GM19328 (cell line): ENCODE results near the gene CDC42EP1.
"Not testable (repeated sequence)": the region's sequence is repeated elsewhere in the genome, so short reads cannot be mapped to it uniquely, and the experiment has no call there.

Experiments used
- ATAC-seq: cut with Tn5 transposase; IDR thresholded peaks from one replicate; pipeline ENCODE4 v1.9.1; 2021; ENCODE audit warnings: mild to moderate bottlenecking, moderate library complexity; ENCODE audit not compliant: unreplicated experiment

CDC42EP1 gene

DNA sequence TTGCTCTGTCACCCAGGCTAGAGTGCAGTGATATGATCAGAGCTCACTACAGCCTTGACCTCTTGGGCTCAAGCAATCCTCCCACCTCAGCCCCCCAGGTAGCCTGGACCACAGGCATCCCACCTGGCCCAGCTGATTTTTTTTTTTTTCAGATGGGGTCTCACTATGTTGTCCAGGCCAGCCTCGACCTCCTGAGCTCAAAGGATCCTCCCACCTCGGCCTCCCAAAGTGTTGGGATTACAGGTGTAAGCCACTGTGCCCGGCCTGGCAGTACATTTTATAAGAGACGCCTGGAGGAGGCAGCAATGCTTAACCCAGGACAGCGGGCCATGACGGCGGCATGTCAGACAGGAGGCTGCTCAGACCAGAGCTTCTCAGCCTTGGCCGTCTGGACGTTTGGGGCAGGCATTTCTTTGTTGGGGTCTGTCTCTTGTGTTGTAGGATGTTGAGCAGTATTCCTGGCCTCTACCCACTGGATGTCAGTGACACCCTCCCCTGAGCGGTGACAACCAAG, 15.3 kb downstream of the CDC42EP1 start:
- no peak for ATAC-seq

DNA sequence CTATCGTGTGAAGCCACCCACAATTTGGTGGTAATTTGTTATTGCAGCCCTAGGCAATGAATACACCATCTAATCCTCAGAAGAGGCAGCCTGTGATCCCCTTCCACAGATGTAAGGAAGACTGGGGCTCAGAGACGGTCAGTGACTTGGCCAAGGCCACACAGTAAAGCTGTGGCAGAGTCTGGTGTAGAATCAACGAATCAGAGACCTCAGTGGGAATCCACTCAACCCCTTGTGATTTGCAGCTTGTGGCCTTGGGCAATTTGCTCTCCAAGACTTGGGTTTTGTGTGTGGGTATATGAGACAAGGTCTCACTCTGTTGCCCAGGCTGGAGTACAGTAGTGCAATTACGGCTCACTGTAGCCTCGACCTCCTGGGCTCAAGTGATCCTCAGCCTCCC, 17.7 kb downstream of the CDC42EP1 start:
- ATAC-seq = no peak

DNA sequence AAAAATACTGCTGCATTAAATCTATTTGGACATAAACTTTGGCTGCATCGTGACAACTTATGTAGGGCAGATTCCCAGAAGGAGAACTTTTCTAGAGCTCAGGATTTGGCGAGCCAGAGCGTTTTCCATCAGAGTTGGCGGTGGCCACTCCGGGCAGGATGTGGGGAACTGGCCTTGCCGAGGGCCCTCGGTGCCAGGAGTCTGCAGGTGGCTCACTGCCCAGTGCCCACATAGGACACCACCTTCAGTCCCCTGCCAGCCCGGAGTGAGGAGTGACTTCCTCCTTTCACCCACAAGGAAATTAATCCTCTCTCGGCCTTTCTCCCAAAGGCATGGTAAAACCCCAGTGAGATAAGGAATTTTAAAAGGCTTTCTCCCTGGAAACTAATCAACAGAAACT, 21.2 kb downstream of the CDC42EP1 start:
- no peak for ATAC-seq

GRCh38 chr22:37582526-37582925, 22.2 kb downstream of the CDC42EP1 start:
- no peak for ATAC-seq

GRCh38 chr22:37588546-37589215, 28.4 kb downstream of the CDC42EP1 start:
- no peak for ATAC-seq

DNA sequence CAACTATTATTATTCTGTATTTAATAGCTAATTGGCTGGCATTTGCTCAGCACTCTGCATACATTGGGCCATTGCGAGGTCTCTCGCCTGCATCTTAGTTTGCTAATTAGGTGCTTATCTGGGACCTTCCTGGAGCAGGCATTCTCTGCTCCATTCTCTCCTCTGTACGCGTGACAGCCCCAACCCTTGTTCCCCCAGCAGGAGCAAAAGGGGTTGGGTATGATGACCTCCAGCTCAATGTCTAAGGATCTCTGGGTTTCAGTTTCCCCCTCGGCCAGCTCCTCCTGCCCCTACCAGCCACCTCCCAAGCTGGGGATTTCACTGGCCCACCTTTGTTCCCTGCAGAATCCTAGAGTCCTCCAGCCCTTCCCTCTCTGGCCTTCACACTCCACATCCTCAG, 29.4 kb downstream of the CDC42EP1 start:
- no peak for ATAC-seq

DNA sequence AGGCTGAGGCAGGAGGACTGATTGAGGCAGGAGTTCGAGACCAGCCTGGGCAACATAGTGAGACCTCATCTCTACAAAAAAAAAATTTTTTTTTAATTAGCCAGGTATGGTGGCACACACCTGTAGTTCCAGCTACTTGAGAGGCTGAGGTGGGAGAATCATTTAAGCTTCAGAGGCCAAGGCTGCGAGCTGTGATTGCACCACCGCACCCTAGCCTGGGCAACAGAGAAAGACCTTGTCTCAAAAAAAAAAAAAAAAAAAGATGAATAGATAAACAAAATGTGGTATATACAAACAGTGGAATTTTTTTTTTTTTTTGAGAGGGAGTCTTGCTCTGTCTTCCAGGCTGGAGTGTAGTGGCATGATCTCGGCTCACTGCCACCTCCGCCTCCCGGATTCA, 30.8 kb downstream of the CDC42EP1 start:
- ATAC-seq = not testable (repeated sequence)

DNA sequence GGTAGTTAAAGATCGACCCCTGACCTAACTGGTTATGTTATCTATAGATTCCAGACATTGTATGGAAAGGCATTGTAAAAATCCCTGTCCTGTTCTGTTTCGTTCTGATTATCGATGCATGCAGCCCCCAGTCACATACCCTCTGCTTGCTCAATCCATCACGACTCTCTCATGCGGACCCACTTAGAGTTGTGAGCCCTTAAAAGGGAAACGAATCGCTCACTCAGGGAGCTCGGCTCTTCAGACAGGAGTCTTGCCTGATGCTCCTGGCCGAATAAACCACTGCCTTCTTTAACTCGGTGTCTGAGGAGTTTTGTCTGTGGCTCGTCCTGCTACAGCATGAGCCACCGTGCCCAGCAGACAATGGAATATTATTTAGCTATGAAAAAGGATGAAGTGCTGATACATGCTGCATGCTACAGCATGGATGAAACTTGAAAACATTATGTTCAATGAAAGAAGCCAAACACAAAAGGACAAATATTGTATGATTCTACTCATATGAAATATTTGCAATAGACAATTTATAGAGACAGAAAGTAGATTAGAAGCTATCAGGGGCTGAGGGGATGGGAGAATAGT, 31.6 kb downstream of the CDC42EP1 start:
- no peak for ATAC-seq

GRCh38 chr22:37594237-37594636, 34.0 kb downstream of the CDC42EP1 start:
- no peak for ATAC-seq

DNA sequence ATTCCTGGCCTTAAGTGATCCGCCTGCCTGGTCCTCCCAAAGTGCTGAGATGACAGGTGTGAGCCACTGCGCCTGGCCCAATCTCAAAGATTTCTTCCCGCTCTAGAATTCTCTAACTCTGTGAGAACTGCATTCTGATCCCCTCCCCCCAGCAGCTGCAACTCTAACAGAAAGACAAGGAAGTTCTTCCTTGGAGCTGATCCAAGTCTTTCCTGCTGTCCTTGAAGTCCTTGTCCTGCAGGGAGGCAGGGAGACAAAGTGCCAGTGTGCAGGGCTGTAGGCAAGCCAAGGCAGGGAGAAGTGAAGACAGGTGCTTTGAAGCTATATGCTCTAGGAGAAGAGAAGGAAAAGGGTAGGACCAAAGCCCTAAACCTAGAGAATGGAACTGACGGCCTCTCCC, 38.9 kb downstream of the CDC42EP1 start:
- ATAC-seq = no peak

DNA sequence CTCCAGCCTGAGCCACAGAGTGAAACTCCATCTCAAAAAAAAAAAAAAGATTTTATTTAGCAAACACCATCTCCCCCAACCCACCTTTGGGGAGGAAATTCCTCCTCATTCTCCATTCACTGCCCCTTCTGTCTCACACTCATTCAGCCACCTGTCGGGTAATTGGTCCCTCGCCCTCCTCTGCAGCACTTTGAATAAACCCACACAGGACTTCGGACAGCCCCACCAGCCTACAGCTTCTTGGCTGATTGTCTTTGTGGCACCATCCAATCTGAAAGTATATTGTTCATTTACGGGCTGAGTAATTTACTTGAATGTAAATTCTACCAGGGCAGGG, 40.9 kb downstream of the CDC42EP1 start:
- no peak for ATAC-seq

DNA sequence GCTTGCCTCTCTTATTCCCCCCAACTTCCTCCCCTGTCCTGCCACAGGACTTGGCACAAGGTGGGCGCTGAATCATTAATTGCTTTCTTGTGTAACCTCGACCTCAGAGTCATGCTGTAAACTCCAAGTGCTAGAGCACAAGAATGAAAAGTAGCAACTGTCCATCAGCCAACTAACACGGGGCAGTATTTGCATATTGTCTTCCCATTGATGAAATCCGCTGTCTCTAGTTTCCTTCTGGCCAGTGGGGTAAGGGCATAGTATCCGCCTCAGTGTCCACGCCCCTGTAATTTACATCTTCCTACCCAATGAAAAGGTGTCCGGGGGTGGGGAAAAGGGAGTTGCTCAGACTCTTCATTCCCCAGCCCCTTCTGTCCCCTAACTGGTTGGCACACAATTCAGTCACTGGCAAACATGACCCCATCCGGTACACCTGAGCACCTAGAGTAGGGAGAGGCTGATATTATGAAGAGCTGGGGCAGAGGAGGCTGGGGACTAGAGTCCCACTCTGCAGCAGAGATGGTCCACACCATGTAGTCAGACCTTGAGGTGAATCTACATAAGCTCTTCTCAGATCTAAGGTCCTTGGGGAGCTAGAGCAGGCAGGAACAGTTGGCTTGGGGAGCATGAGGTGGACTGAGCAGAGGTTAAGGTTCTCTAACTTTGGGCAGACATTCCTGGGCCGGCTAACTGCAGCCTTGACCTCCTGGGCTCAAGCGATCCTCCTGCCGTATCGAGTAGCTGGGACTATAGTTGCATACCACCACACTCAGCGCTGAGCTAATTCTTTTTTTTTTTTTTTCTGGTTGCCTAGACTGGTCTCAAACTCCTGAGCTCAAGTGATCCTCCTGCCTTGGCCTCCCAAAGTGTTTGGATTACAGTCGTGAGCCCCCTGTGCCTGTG, 41.5 kb downstream of the CDC42EP1 start:
- no peak for ATAC-seq

GRCh38 chr22:37602546-37603277, 42.4 kb downstream of the CDC42EP1 start:
- not testable (repeated sequence) for ATAC-seq

DNA sequence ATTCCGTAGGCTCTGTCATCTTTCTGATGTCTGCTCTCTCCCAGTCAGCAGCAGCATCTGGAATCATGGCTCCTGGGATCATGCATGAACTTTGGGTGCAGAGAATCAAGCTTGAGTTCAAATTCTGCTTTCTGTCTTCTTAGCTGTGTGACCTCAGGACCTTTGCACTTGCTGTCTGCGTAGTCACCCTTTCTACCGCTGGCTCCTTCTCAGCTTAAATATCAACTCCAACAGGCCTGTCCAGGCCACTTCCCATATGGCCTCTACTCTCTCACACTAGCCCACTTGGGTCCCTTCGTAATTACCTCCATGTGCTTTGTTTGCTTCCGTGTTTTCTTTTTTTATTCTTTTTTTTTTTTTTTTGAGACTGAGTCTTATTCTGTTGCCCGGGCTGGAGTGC, 43.8 kb downstream of the CDC42EP1 start:
- ATAC-seq = no peak

- no peak for ATAC-seq
These were observed 44.6 kb downstream of the CDC42EP1 start for GRCh38 chr22:37604875-37605274.

- ATAC-seq = no peak
These were observed 47.0 kb downstream of the CDC42EP1 start for GRCh38 chr22:37607010-37607934.

DNA sequence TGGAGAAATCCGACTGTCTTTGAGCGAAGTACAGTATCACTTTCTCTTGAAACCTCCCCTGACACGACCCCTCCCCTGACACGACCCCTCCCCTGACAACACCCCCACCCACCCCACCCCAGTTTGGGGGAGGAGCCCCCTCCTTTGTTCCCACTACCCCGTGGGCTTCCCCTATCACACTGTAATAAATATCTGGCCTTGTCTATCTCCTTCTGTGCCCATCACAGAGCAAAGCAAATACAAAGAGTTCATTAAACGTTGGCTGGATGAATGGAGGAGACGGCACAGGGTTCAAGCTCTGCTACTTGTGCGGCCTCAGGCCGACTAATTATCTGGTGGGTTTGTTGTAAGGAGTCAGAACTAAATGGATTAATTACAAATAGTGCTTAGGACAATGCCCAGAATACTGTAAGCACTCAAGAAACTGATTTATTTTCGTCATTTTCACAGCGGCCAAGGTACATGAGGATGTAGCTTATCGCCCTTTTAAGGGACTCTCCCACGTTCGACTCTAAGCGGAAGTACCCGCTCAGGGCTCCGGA, 47.7 kb downstream of the CDC42EP1 start:
- no peak for ATAC-seq

DNA sequence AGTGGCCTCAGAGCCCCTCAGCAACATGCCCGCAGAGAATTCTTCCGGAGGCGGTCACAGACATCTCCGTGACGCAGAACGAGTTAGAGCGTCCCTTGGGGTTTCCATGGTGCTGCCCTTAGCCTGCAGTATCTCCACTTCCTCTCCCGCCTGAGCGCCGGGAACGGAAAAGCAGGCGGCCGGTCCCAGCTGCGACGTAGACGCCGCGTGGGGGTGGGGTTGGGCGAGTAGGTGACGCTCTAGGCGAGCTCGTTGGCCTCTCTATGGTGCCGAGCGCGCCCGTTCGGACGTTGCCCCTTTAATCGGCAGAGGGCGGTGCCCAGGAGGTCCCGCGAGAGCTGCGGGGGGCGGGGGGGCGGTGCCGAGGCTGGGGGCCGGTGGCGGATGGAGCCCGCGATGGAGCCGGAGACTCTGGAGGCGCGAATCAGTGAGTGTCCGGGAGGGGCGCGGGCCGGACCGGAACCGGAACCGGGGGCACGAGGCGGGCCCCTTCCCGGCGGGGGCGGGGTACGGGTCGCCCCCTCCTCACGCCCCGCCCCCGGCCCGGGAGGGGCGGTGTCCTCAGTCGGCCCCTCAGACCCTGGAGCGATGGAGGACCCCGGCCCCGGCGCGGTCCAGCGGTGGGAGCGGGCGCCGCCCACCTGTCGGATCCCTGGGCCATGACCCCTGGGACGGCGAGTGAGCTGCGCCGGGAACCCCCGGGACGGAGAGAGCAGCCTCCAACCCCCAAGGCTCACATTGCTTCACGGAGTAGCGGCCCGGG, 48.4 kb downstream of the CDC42EP1 start, which contains the start of gene GGA1:
Gene GGA1 (plus strand): TSS at position 358 of the 763 bp plus-strand sequence. CDS start 27 bp downstream, at position 385.
- peak; percentile 74 for ATAC-seq
